Epithelial cell of proximal tubule (primary cell): Measurements from ENCODE around the gene CCDC102A. TPM values are rescaled to one million over a fixed set of nuclear protein-coding genes. Genes with fewer than 3 reads are reported as not detected.

ENCODE experiments used
- DNase-seq: peaks from one replicate; pipeline ENCODE4 v3.0.0-alpha.2; 2011; ENCODE audit warnings: low read depth
- H3K4me3 ChIP-seq: 2 replicates; pipeline ENCODE4 v1.5.1; 2011; ENCODE audit warnings: low read depth, mild to moderate bottlenecking, low read length
- CTCF ChIP-seq: conservative IDR thresholded peaks from 2 replicates; pipeline ENCODE4 v1.5.1; 2012; ENCODE audit warnings: low read depth, mild to moderate bottlenecking, low read length
- total RNA-seq: library from RNA; depleted of rRNA; stranded (reverse); fragments of >200 nt; gene quantifications from 2 replicates; pipeline ENCODE4 v1.2.3, GENCODE V29; 2015

CCDC102A gene
- total RNA-seq, 1 donor from 2014 or later: 22.7 TPM

DNA sequence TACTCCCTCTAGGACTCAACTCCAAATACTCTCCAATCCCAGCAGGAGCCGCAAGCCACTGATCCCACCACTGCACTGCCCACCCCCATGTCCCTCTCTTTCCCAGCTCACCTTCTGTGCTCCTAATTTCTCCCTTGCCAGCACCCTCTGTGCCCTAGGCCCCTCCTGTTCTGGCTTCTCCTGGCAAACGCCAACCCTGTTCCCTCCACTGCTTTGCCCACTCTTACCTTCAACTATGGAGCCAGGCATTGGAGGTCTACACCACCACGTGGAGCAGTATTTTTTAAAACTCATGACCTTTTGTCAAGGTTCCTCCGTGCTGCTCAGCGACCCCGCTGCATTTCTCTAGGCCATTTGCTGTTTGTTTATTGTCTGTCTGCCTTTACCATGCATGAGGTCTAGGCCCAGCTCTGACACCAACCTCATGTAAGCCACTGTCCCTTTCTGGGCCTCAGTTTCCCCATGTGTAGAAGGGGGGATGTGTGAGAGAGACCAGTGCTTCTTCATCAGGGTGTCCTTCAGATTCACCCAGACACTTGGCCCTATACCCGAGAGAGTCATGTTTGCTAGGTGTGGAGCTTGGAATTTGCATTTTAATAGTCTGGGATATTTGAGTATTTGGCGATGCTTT lies 4.6 kb downstream of the CCDC102A start:
- TF ChIP-seq CTCF: no peak
- DNase-seq: no peak

DNA sequence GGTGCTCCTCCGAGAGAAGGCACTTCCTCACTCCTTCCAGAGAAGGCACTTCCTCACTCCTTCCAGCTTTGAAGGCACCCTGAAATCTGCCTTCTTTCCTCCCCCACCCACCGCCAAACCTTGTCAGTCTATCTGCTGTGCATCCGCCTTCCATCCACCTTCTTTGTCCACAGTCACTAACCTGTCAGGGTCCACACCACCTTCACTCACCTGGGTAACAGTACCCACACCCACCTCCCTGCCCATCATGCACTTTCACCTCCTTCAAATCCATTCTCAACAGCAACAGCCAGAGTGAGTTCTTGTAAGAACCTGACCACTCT lies 5.2 kb downstream of the CCDC102A start:
- no peak overlapping the region for H3K4me3 ChIP-seq
- no peak for DNase-seq
- TF ChIP-seq CTCF: no peak

More for the DNA sequence above, 4.6 kb downstream of the CCDC102A start:
- H3K4me3 ChIP-seq: no peak overlapping the region

DNA sequence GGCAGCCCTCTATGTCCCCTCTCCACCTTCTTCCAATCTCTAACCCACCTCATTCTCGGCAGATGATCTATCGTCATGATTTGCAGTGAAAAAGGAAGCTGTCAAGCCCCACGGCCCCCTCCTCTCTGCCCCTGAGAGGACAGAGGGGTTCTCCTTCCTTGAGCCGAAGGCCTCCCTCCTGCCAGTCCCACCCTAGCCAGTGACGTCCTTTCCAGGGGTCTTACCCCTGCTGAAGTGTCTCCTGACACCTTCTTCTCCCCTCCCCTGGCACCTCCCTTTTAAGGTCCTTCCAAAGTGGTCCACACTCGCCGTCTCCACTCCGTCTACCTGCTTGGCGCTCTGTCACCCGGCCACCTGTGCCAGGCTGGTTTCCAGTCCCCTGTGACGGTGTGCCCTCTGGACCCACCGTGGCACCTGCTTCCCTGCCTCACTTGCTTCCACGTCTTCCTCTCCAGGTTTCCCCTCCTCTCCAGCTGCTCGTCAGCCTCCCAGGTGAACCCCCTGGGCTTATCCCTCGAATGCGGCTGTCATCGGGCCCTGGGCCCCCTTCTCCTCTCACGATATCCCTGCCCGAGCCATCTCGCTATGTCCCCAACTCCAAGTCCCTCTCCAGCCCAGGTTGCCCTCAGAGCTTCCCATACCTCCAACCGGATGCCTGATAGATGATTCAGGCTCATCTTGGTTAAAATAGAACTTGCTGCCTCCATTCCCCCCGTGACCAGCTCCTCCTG lies 5.7 kb downstream of the CCDC102A start:
- no peak for TF ChIP-seq CTCF
- H3K4me3 ChIP-seq: no peak overlapping the region
- no peak for DNase-seq

DNA sequence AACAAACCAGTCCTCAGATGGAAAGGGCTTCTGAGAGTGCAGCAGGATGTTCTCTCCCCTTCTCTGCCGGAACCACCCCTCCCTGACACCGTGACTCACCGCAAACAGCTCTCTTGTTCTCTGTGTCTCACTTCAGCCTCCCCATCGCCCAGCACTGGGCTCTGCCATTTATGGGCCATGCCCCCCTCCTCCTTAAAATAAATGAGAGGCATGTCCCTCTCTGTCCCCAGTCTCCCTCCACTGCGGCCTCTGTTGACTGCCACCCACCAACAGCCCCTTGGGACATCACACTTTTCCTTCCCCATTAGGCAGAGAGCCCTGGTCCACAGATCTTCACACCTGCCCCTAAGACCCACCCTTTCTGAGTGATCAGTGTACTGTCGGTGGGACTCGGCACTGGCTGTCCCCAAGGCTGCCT lies 6.3 kb downstream of the CCDC102A start:
- TF ChIP-seq CTCF: no peak
- DNase-seq: no peak
- no peak overlapping the region for H3K4me3 ChIP-seq

- H3K4me3 ChIP-seq: no peak overlapping the region
- TF ChIP-seq CTCF: no peak
- DNase-seq: no peak
These were observed 6.8 kb downstream of the CCDC102A start for GRCh38 chr16:57529391-57530103.

DNA sequence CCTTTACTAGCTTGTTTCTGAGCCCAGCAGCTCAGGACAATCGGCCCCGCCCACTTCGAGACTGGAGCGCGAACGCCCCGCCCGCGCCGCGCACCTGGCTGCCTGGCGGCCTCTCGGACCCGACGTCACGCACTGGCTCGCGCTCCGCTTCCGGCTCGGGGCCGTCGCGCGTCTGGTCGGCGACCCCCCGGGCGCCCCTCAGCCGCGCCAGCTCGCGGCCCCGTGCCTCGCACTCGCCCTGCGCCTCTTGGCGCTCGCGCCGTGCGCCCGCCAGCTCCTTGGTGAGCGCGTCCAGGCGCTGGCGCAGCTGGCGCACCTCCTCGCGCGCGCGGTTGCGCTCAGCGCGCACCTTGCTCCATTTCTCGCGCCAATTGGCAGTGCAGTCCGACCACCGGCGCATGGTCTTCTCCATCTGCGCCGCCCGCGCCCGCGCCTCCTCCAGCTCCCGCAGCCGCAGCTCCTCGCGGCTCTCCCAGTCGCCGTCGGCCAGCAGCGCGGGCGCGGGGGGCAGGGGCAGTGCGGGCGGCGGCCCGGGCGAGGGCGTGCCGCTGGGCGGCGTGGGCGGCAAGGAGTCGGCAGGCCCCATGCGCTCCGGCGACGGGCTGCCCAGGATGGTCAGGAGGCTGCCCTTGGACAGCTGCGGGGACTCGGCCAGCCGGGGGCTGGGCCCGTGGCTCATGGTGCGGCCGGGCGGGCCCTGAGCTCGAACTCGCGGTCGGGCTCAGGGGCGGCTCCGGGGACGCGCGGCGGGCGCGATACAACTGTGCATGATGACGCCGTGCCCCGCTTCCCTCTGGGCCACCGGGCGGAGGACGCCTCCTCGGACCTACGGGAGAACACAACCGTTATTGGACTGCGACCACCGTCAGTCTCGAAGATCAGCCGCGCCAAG lies 7.6 kb downstream of the CCDC102A start:
- no peak overlapping the region for H3K4me3 ChIP-seq

More for the DNA sequence above, 7.6 kb downstream of the CCDC102A start:
- DNase-seq: no peak
- TF ChIP-seq CTCF: no peak
